WTC11 (cell line): ENCODE data around the gene NEURL1. TPM values are rescaled to one million over a fixed set of nuclear protein-coding genes. Genes with fewer than 3 reads are reported as not detected.

Experiments
- ATAC-seq: fragments of 200-7000 bp; cut with Tn5 transposase; 2 replicates; pipeline ENCODE4 v1.10.0; 2021; ENCODE audit warnings: mild to moderate bottlenecking, moderate library complexity
- CTCF ChIA-PET: fragments of 300-600 bp; sonication (Branson Sonifier 250); formaldehyde crosslinking; loops from one replicate; lab custom pipeline; 2021; ENCODE audit warnings: antibody characterized with exemption; lab: Charles Lee
- POLR2A ChIA-PET: fragments of 350-600 bp; sonication (Branson Sonifier 250); formaldehyde crosslinking; loops from one replicate; lab custom pipeline; 2021; ENCODE audit warnings: antibody characterized with exemption; lab: Charles Lee
- DNase-seq: peaks from one replicate; pipeline ENCODE4 v3.0.0; 2021; ENCODE audit warnings: low spot score
- H3K27ac Mint-ChIP-seq: 2 replicates; pipeline ENCODE4 v1.8.0; 2021; ENCODE audit warnings: mixed read lengths
- H3K27me3 Mint-ChIP-seq: 2 replicates; pipeline ENCODE4 v1.8.0; 2021; ENCODE audit warnings: low read depth, mild to moderate bottlenecking, moderate library complexity, mixed read lengths
- H3K36me3 Mint-ChIP-seq: 2 replicates; pipeline ENCODE4 v1.8.0; 2021; ENCODE audit warnings: mixed read lengths
- H3K4me1 Mint-ChIP-seq: 2 replicates; pipeline ENCODE4 v1.8.0; 2022; ENCODE audit warnings: mixed read lengths
- H3K4me3 Mint-ChIP-seq: 2 replicates; pipeline ENCODE4 v1.8.0; 2021; ENCODE audit warnings: mild to moderate bottlenecking, moderate library complexity, mixed read lengths
- H3K9me3 Mint-ChIP-seq: 2 replicates; pipeline ENCODE4 v1.8.0; 2021; ENCODE audit warnings: mixed read lengths
- ATF2 ChIP-seq: sonication (generic); formaldehyde crosslinking; IDR thresholded peaks from 2 replicates; pipeline ENCODE4 v1.8.1; 2022; ENCODE audit warnings: low read depth, missing genetic modification reagents, borderline replicate concordance
- ATF6 ChIP-seq: sonication (generic); formaldehyde crosslinking; IDR thresholded peaks from 2 replicates; pipeline ENCODE4 v1.8.1; 2023; ENCODE audit warnings: mild to moderate bottlenecking, missing genetic modification reagents
- E2F1 ChIP-seq: sonication (generic); formaldehyde crosslinking; IDR thresholded peaks from 2 replicates; pipeline ENCODE4 v1.8.0; 2022; ENCODE audit warnings: mild to moderate bottlenecking, missing genetic modification reagents
- E2F5 ChIP-seq: sonication (generic); formaldehyde crosslinking; IDR thresholded peaks from 2 replicates; pipeline ENCODE4 v1.8.1; 2022; ENCODE audit warnings: mild to moderate bottlenecking, moderate library complexity, missing genetic modification reagents
- ERG ChIP-seq: fragments of 250-450 bp; sonication (Bioruptor Pico); IDR thresholded peaks from 2 replicates; pipeline ENCODE4 v1.8.0; 2021; ENCODE audit warnings: mild to moderate bottlenecking
- FOXK1 ChIP-seq: sonication (generic); formaldehyde crosslinking; IDR thresholded peaks from 2 replicates; pipeline ENCODE4 v1.8.0; 2022; ENCODE audit warnings: mild to moderate bottlenecking, moderate library complexity, missing genetic modification reagents
- GTF2I ChIP-seq: fragments of 250-450 bp; sonication (Bioruptor Pico); conservative IDR thresholded peaks from 2 replicates; pipeline ENCODE4 v1.4.0; 2021; ENCODE audit warnings: mild to moderate bottlenecking
- HMGXB4 ChIP-seq: sonication (generic); formaldehyde crosslinking; IDR thresholded peaks from 2 replicates; pipeline ENCODE4 v1.8.1; 2023; ENCODE audit warnings: mild to moderate bottlenecking, moderate library complexity, missing genetic modification reagents
- IRF2 ChIP-seq: sonication (generic); formaldehyde crosslinking; IDR thresholded peaks from 2 replicates; pipeline ENCODE4 v1.8.0; 2022; ENCODE audit warnings: low read depth, missing genetic modification reagents, borderline replicate concordance
- JUN ChIP-seq: sonication (generic); formaldehyde crosslinking; IDR thresholded peaks from 2 replicates; pipeline ENCODE4 v1.8.0; 2023; ENCODE audit warnings: mild to moderate bottlenecking, missing genetic modification reagents
- NFATC4 ChIP-seq: fragments of 250-450 bp; sonication (Bioruptor Pico); IDR thresholded peaks from 2 replicates; pipeline ENCODE4 v1.9.0; 2021; ENCODE audit warnings: mild to moderate bottlenecking
- PREB ChIP-seq: sonication (generic); formaldehyde crosslinking; IDR thresholded peaks from 2 replicates; pipeline ENCODE4 v1.8.1; 2022; ENCODE audit warnings: mild to moderate bottlenecking, missing genetic modification reagents, moderate library complexity, borderline replicate concordance
- RELA ChIP-seq: sonication (generic); formaldehyde crosslinking; IDR thresholded peaks from 2 replicates; pipeline ENCODE4 v1.8.1; 2022; ENCODE audit warnings: missing genetic modification reagents, mild to moderate bottlenecking, borderline replicate concordance
- SOX15 ChIP-seq: fragments of 250-450 bp; sonication (Bioruptor Pico); IDR thresholded peaks from 2 replicates; pipeline ENCODE4 v1.9.0; 2021; ENCODE audit warnings: mild to moderate bottlenecking
- TP53 ChIP-seq: sonication (generic); formaldehyde crosslinking; IDR thresholded peaks from 2 replicates; pipeline ENCODE4 v1.8.1; 2023; ENCODE audit warnings: mild to moderate bottlenecking, missing genetic modification reagents
- ZNF281 ChIP-seq: sonication (generic); formaldehyde crosslinking; IDR thresholded peaks from 2 replicates; pipeline ENCODE4 v1.8.0; 2023; ENCODE audit warnings: mild to moderate bottlenecking, missing genetic modification reagents
- ZNF317 ChIP-seq: sonication (generic); formaldehyde crosslinking; IDR thresholded peaks from 2 replicates; pipeline ENCODE4 v1.8.1; 2023; ENCODE audit warnings: low read depth, mild to moderate bottlenecking, moderate library complexity, missing genetic modification reagents, borderline replicate concordance
- total RNA-seq: library from RNA; stranded (reverse); gene quantifications from 3 replicates; pipeline ENCODE4 v1.2.3, GENCODE V29; 2021
- TF ChIP-seq, protein P1 (sequence below): sonication (generic); formaldehyde crosslinking; IDR thresholded peaks from 2 replicates; pipeline ENCODE4 v1.8.1; 2023; ENCODE audit warnings: mild to moderate bottlenecking, missing genetic modification reagents, moderate library complexity

The NEURL1 gene
- total RNA-seq, 1 experiment from 2014 or later = 1.2 TPM

DNA sequence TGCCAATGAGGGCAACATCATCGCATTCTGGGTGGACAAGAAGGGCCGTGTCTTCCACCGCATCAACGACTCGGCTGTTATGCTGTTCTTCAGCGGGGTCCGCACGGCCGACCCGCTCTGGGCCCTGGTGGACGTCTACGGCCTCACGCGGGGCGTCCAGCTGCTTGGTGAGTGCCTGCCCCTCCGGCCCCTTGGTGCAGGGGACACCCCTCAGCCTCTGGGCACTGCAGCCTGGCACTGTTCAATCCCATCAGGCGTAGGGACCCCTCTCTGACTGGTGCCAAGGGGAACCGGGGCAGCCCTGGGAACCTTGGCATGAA is 78.1 kb downstream of the NEURL1 start (continued):
- TF ChIP-seq FOXK1 (CRISPR knock-in tag) = no peak

DNA sequence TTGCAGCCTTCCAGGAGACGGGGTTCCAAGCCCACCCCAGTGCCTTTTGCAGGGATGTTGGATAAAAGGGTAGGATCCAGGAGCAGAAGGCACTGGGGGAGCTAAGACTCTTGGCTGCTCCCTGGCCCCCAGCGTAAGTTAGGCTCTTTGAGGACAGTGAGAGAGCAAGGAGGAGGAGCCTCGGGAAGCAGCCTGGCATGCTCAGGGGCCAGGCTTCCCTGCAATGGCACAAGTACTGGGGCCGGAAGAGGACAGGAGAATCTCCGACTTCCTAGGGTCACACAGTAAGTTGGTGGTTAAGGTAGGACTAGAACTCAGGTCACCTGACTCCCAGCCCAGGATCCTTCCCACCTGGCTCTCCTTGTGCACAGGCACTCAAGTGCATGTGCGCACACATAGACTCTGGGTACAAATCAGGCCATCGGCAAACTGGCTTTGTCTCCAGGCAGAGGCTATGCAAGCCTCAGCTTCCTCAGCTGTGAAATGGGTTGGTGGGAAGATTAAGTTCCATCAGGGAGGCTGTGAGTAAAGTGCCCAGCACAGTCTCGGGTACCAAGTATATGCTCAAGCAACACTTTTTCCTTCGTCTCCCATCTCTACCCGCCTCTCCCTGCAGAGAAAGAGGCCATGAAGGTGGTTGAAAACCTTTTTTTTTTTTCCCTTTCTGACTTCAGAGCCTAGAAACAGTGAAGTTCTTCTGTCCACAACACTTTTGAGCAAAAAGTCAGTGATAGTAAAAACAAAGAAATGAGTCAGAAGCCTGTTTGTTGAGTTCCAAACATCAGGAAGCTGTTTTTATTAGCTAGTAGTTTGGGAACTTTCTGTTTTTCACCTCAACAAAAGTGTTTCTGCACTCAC is 79.1 kb downstream of the NEURL1 start:
- POLR2A ChIA-PET = no interaction called here
- no peak for TF ChIP-seq PREB
- TF ChIP-seq GTF2I (CRISPR knock-in tag) = 0 out of 2 replicates have a peak, but pooled peaks have one; percentile 41
- Mint-ChIP-seq H3K4me3 (no peak overlapping the region), H3K9me3 (no peaks in the 10 kb centered on the region), H3K27ac (no peak overlapping the region), H3K4me1 (no peaks in the 10 kb centered on the region), H3K27me3 (no peaks in the 10 kb centered on the region), H3K36me3 (no peaks in the 10 kb centered on the region)
- CTCF ChIA-PET = interaction anchor here (0.9 to 1.8 kb wide), 2 partner anchors 8 to 20 kb away, joined by 6 read pairs; no protein-coding TSS in a partner anchor
- ATAC-seq (no peak), DNase-seq (no peak)

- no peaks in the 10 kb centered on the region for H3K27me3 Mint-ChIP-seq
- ChIA-PET CTCF (interaction anchor here (0.9 to 1.8 kb wide), 2 partner anchors 9 to 20 kb away, joined by 6 read pairs; no protein-coding TSS in a partner anchor), POLR2A (no interaction called here)
Observed at GRCh38 chr10:103573205-103573487, 79.6 kb downstream of the NEURL1 start.

More at GRCh38 chr10:103573205-103573487, 79.6 kb downstream of the NEURL1 start:
- H3K36me3 Mint-ChIP-seq = no peaks in the 10 kb centered on the region
- H3K4me1 Mint-ChIP-seq = no peaks in the 10 kb centered on the region
- H3K4me3 Mint-ChIP-seq = no peak overlapping the region
- no peak for DNase-seq
- no peak for ATAC-seq
- no peak overlapping the region for H3K27ac Mint-ChIP-seq
- no peak for TF ChIP-seq ERG (CRISPR knock-in tag)
- no peak for TF ChIP-seq ZNF281 (CRISPR knock-in tag)
- TF ChIP-seq, protein P1, sequence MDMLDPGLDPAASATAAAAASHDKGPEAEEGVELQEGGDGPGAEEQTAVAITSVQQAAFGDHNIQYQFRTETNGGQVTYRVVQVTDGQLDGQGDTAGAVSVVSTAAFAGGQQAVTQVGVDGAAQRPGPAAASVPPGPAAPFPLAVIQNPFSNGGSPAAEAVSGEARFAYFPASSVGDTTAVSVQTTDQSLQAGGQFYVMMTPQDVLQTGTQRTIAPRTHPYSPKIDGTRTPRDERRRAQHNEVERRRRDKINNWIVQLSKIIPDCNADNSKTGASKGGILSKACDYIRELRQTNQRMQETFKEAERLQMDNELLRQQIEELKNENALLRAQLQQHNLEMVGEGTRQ (CRISPR knock-in tag) = no peak
- TF ChIP-seq IRF2 (CRISPR knock-in tag) = no peak
- TF ChIP-seq ATF2 (CRISPR knock-in tag) = no peak
- no peak for TF ChIP-seq ZNF317 (CRISPR knock-in tag)
- TF ChIP-seq ATF6 (CRISPR knock-in tag) = no peak
- no peak for TF ChIP-seq E2F1 (CRISPR knock-in tag)
- no peak for TF ChIP-seq HMGXB4 (CRISPR knock-in tag)
- no peak for TF ChIP-seq SOX15 (CRISPR knock-in tag)
- TF ChIP-seq RELA (CRISPR knock-in tag) = no peak
- TF ChIP-seq JUN (CRISPR knock-in tag) = no peak
- no peak for TF ChIP-seq E2F5
- TF ChIP-seq NFATC4 (CRISPR knock-in tag) = no peak
- no peak for TF ChIP-seq TP53
- H3K9me3 Mint-ChIP-seq = no peaks in the 10 kb centered on the region
